DOHH2 (cell line): ENCODE measurements around the gene RBM48.
"Not testable (repeated sequence)": the region's sequence is repeated elsewhere in the genome, so short reads cannot be mapped to it uniquely, and the experiment has no call there.

Experiments
- H3F3A ChIP-seq: fragments of 200-600 bp; sonication (generic), shearing (Covaris generic); 2 replicates; pipeline ENCODE4 v1.6.0; 2016; ENCODE audit warnings: antibody characterized with exemption, mild to moderate bottlenecking; ENCODE audit not compliant: control insufficient read depth, insufficient read depth
- H3K27ac ChIP-seq: fragments of 200-600 bp; sonication (generic); 2 replicates; pipeline ENCODE4 v1.5.1; 2014; ENCODE audit warnings: low read depth, mild to moderate bottlenecking, low read length, moderate library complexity
- H3K27me3 ChIP-seq: fragments of 200-600 bp; sonication (generic); 2 replicates; pipeline ENCODE4 v1.6.1; 2014; ENCODE audit warnings: mild to moderate bottlenecking, low read length, mixed read lengths; ENCODE audit not compliant: control insufficient read depth
- H3K36me3 ChIP-seq: fragments of 200-600 bp; sonication (generic); 2 replicates; pipeline ENCODE4 v1.6.1; 2014; ENCODE audit warnings: mild to moderate bottlenecking, low read length, moderate library complexity, mixed read lengths; ENCODE audit not compliant: control insufficient read depth
- H3K4me1 ChIP-seq: fragments of 200-600 bp; sonication (generic); 2 replicates; pipeline ENCODE4 v1.6.1; 2014; ENCODE audit warnings: mild to moderate bottlenecking, low read length, mixed read lengths; ENCODE audit not compliant: control insufficient read depth
- H3K4me2 ChIP-seq: fragments of 200-600 bp; sonication (generic); 2 replicates; pipeline ENCODE4 v1.6.0; 2014; ENCODE audit warnings: mild to moderate bottlenecking, low read length, moderate library complexity
- H3K4me3 ChIP-seq: fragments of 200-600 bp; sonication (generic); 2 replicates; pipeline ENCODE4 v1.5.1; 2014; ENCODE audit warnings: mild to moderate bottlenecking, low read length, mixed read lengths
- H3K79me2 ChIP-seq: fragments of 200-600 bp; sonication (generic); 2 replicates; pipeline ENCODE4 v1.6.1; 2014; ENCODE audit warnings: mild to moderate bottlenecking, low read length, mixed read lengths; ENCODE audit not compliant: control insufficient read depth
- H3K9me2 ChIP-seq: fragments of 200-600 bp; sonication (generic); replicated peaks from 2 replicates; pipeline ENCODE4 v1.6.1; 2014; ENCODE audit warnings: mild to moderate bottlenecking, low read length, mixed read lengths; ENCODE audit not compliant: control insufficient read depth
- H3K9me3 ChIP-seq: fragments of 200-600 bp; sonication (generic); 2 replicates; pipeline ENCODE4 v1.6.1; 2014; ENCODE audit warnings: antibody characterized with exemption, low read length, mixed read lengths; ENCODE audit not compliant: control insufficient read depth, insufficient read depth
- H4K20me1 ChIP-seq: fragments of 200-600 bp; sonication (generic); 2 replicates; pipeline ENCODE4 v1.6.0; 2014; ENCODE audit warnings: low read depth, mild to moderate bottlenecking, antibody characterized with exemption, low read length, moderate library complexity; ENCODE audit not compliant: control insufficient read depth, insufficient read depth
- EZH2phosphoT487 ChIP-seq: fragments of 200-600 bp; sonication (generic); IDR thresholded peaks from 2 replicates; pipeline ENCODE4 v1.6.1; 2017; ENCODE audit warnings: borderline replicate concordance, mild to moderate bottlenecking, antibody characterized with exemption, low read length, moderate library complexity, mixed read lengths
- TF ChIP-seq, protein P1 (sequence below): fragments of 200-600 bp; sonication (generic); IDR thresholded peaks from one replicate; pipeline ENCODE4 v1.5.1; 2014; ENCODE audit warnings: antibody characterized with exemption, mild to moderate bottlenecking, low read depth, low read length; ENCODE audit not compliant: poor library complexity, severe bottlenecking

The RBM48 gene

DNA sequence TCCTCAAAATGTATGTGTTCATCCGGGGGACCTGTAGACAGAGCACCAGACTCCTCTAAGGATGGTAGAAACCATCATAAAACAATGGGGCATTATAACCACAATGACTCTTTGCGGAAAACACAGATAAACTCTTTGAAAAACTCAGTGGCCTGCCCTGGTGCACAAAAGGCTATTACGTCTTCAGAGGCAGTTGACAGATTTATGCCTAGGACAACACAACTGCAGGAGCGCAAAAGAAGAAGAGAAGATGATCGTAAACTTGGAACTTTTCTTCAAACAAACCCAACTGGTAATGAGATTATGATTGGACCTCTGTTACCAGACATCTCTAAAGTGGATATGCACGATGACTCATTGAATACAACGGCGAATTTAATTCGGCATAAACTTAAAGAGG lies 6.0 kb downstream of the RBM48 start:
- H3K36me3 ChIP-seq: peaks cover 81% of the 10 kb centered on the region
- no peak overlapping the region for H3K27ac ChIP-seq
- TF ChIP-seq, protein P1, sequence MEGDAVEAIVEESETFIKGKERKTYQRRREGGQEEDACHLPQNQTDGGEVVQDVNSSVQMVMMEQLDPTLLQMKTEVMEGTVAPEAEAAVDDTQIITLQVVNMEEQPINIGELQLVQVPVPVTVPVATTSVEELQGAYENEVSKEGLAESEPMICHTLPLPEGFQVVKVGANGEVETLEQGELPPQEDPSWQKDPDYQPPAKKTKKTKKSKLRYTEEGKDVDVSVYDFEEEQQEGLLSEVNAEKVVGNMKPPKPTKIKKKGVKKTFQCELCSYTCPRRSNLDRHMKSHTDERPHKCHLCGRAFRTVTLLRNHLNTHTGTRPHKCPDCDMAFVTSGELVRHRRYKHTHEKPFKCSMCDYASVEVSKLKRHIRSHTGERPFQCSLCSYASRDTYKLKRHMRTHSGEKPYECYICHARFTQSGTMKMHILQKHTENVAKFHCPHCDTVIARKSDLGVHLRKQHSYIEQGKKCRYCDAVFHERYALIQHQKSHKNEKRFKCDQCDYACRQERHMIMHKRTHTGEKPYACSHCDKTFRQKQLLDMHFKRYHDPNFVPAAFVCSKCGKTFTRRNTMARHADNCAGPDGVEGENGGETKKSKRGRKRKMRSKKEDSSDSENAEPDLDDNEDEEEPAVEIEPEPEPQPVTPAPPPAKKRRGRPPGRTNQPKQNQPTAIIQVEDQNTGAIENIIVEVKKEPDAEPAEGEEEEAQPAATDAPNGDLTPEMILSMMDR: no peak
- no peak for TF ChIP-seq EZH2phosphoT487

DNA sequence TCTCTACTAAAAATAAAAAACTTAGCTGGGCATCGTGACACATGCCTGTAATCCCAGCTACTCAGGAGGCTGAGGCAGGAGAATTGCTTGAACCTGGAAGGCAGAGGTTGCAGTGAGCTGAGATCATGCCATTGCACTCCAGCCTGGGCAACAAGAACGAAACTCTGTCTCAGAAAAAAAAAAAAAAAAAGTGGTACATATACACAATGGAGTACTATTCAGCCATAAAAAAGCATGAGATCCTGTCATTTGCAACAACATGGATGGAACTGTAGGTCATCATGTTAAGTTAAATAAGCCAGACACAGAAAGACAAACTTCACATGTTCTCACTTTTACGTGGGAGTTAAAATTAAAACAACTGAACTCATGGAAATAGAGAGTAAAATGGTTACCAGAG lies 14.9 kb downstream of the RBM48 start:
- not testable (repeated sequence) for H3K27me3 ChIP-seq, H3K36me3 ChIP-seq, H3K9me3 ChIP-seq, H3F3A ChIP-seq, H3K4me2 ChIP-seq, H3K79me2 ChIP-seq, H3K27ac ChIP-seq, H3K9me2 ChIP-seq, H4K20me1 ChIP-seq, H3K4me3 ChIP-seq, H3K4me1 ChIP-seq

More for the DNA sequence above, 6.0 kb downstream of the RBM48 start:
- Histone ChIP-seq H3K4me1 (peaks cover 2% of the 10 kb centered on the region), H4K20me1 (no peaks in the 10 kb centered on the region), H3K27me3 (no peaks in the 10 kb centered on the region), H3K79me2 (peaks cover 3% of the 10 kb centered on the region), H3K4me2 (no peak overlapping the region), H3K4me3 (no peak overlapping the region), H3K9me3 (no peaks in the 10 kb centered on the region), H3F3A (no peaks in the 10 kb centered on the region), H3K9me2 (no peaks in the 10 kb centered on the region)

DNA sequence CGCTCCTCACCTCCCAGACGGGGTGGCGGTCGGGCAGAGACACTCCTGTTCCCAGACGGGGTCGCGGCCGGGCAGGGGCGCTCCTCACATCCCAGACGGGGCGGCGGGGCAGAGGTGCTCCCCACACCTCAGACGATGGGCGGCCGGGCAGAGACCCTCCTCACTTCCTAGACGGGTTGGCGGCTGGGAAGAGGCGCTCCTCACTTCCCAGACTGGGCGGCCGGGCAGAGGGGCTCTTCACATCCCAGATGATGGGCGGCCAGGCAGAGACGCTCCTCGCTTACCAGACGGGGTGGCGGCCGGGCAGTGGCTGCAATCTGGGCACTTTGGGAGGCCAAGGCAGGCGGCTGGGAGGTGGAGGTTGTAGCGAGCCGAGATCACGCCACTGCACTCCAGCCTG lies 16.5 kb downstream of the RBM48 start:
- not testable (repeated sequence) for H3K27ac ChIP-seq, H3K9me3 ChIP-seq, H4K20me1 ChIP-seq, H3K27me3 ChIP-seq, H3K4me1 ChIP-seq, H3K79me2 ChIP-seq, H3K9me2 ChIP-seq, H3K4me3 ChIP-seq, H3K4me2 ChIP-seq, H3F3A ChIP-seq, H3K36me3 ChIP-seq

DNA sequence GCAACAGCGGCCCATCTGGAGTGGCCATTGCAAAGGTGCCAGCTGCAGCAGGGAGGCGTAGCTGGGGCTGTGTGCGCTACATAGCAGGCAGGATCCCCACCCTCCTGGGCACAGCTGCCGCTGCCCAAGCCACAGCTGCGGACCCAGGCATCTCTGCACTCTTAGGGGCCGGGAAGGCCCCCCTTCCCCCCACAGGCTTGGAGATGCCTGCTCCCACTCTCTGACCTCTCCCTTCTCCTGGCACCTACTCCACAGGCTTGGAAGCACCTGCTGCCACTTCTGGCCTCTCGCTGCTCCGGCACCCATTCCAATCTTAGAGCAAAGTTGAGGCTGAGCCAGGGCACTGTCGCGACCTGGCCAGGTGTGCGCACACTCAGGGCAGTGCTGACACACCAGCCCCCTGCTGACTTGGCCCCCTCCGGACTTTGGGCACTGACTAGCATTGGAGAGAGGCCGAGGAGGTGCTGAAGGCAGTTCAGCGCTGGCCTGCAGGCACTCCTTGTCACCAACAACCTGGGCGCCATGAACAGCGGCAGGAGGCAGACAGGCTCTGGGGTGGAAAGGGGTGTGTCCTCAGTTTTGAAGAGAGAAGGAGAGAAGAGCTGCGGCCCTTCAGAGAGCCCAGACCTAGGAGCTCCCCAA lies 18.4 kb downstream of the RBM48 start:
- no peaks in the 10 kb centered on the region for H3K36me3 ChIP-seq
- no peaks in the 10 kb centered on the region for H3K79me2 ChIP-seq
- H3K27ac ChIP-seq: no peak overlapping the region
- H3K27me3 ChIP-seq: no peaks in the 10 kb centered on the region
- no peaks in the 10 kb centered on the region for H3F3A ChIP-seq
- H3K4me2 ChIP-seq: no peak overlapping the region
- H3K4me1 ChIP-seq: no peaks in the 10 kb centered on the region
- no peaks in the 10 kb centered on the region for H3K9me3 ChIP-seq
- no peaks in the 10 kb centered on the region for H4K20me1 ChIP-seq
- TF ChIP-seq, protein P1: no peak
- TF ChIP-seq EZH2phosphoT487: no peak
- no peaks in the 10 kb centered on the region for H3K9me2 ChIP-seq
- no peak overlapping the region for H3K4me3 ChIP-seq
